ENCODE results near the gene HOXA6. TPM values are rescaled to one million over a fixed set of nuclear protein-coding genes. Genes with fewer than 3 reads are reported as not detected.

The HOXA6 gene
- polyA plus RNA-seq, 1 donor from 2014 or later = not detected

DNA sequence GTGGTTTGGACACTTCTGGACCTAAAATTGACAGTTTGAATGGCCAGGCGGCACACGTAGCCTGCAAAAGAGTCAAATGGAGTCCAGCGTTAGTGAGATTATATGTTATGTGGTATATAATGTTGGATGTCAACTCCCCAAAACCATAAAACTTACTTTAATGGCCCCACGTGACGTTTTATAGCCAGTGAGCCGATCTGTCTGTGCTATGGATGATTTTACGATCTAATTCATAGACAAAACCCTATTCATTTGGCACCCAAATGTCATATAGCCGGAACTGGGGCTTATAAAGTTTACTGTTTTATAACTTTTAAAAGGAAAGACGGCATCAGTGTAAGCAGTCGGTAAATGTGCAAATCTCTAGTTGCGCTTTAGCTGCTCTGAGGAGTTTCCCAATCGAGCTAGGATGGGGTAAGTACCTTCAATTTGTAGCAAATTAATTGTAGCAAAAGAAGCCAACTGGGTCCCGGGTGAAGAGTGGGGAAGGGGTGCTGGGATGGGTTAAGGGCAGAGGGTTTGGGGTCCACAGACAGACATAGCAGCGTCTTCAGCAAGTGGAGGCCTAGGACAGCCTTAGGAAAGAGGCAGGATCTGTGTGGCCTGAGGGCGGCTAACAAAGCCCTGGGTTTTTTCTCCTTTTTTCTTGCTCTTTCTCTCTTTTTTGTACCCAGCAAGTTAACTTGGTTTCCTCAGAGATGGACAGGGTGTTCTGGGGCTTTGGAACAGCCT lies 7.3 kb downstream of the HOXA6 start:
- Histone ChIP-seq H3K9me2 (ENCODE audit: insufficient read depth, low read length) (no peaks in the 10 kb centered on the region), H3K9ac (ENCODE audit: low read length) (no peak overlapping the region), H3K9me3 (ENCODE audit: low read length) (peaks cover 24% of the 10 kb centered on the region), H3K27me3 (ENCODE audit: insufficient read depth, low read depth, low read length) (peaks cover 100% of the 10 kb centered on the region), H3K4me3 (ENCODE audit: low read length) (no peak overlapping the region), H3F3A (ENCODE audit: insufficient read depth, low read length, poor library complexity, severe bottlenecking) (no peaks in the 10 kb centered on the region), H3K4me2 (ENCODE audit: low read length) (no peak overlapping the region), H3K36me3 (ENCODE audit: insufficient read depth, low read length) (no peaks in the 10 kb centered on the region), H4K20me1 (ENCODE audit: insufficient read depth) (no peaks in the 10 kb centered on the region), H3K79me2 (replicated peaks; ENCODE audit: insufficient read depth, low read length) (no peaks in the 10 kb centered on the region), H2AFZ (ENCODE audit: low read depth, low read length) (no peak overlapping the region), H3K27ac (ENCODE audit: low read length) (no peak overlapping the region)
- TF ChIP-seq POLR2AphosphoS5 (IDR thresholded peaks at IDR 0.05) (no peak), MXI1 (conservative IDR thresholded peaks at IDR 0.05; ENCODE audit: poor library complexity, severe bottlenecking) (no peak), SMC3 (conservative IDR thresholded peaks at IDR 0.05; ENCODE audit: poor library complexity) (no peak), RAD21 (conservative IDR thresholded peaks at IDR 0.05) (no peak), EP300 (conservative IDR thresholded peaks at IDR 0.05; ENCODE audit: poor library complexity, severe bottlenecking) (no peak), EZH2 (IDR thresholded peaks at IDR 0.05; ENCODE audit: borderline replicate concordance, insufficient read depth, low read length, poor library complexity, severe bottlenecking) (no peak), TAF1 (IDR thresholded peaks at IDR 0.05; ENCODE audit: low read depth) (no peak)
- TF ChIP-seq, protein P1, sequence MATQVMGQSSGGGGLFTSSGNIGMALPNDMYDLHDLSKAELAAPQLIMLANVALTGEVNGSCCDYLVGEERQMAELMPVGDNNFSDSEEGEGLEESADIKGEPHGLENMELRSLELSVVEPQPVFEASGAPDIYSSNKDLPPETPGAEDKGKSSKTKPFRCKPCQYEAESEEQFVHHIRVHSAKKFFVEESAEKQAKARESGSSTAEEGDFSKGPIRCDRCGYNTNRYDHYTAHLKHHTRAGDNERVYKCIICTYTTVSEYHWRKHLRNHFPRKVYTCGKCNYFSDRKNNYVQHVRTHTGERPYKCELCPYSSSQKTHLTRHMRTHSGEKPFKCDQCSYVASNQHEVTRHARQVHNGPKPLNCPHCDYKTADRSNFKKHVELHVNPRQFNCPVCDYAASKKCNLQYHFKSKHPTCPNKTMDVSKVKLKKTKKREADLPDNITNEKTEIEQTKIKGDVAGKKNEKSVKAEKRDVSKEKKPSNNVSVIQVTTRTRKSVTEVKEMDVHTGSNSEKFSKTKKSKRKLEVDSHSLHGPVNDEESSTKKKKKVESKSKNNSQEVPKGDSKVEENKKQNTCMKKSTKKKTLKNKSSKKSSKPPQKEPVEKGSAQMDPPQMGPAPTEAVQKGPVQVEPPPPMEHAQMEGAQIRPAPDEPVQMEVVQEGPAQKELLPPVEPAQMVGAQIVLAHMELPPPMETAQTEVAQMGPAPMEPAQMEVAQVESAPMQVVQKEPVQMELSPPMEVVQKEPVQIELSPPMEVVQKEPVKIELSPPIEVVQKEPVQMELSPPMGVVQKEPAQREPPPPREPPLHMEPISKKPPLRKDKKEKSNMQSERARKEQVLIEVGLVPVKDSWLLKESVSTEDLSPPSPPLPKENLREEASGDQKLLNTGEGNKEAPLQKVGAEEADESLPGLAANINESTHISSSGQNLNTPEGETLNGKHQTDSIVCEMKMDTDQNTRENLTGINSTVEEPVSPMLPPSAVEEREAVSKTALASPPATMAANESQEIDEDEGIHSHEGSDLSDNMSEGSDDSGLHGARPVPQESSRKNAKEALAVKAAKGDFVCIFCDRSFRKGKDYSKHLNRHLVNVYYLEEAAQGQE (IDR thresholded peaks at IDR 0.05; ENCODE audit: borderline replicate concordance) = no peak
- TF ChIP-seq, protein P2, sequence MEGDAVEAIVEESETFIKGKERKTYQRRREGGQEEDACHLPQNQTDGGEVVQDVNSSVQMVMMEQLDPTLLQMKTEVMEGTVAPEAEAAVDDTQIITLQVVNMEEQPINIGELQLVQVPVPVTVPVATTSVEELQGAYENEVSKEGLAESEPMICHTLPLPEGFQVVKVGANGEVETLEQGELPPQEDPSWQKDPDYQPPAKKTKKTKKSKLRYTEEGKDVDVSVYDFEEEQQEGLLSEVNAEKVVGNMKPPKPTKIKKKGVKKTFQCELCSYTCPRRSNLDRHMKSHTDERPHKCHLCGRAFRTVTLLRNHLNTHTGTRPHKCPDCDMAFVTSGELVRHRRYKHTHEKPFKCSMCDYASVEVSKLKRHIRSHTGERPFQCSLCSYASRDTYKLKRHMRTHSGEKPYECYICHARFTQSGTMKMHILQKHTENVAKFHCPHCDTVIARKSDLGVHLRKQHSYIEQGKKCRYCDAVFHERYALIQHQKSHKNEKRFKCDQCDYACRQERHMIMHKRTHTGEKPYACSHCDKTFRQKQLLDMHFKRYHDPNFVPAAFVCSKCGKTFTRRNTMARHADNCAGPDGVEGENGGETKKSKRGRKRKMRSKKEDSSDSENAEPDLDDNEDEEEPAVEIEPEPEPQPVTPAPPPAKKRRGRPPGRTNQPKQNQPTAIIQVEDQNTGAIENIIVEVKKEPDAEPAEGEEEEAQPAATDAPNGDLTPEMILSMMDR (IDR thresholded peaks at IDR 0.05; ENCODE audit: poor library complexity, severe bottlenecking) = no peak

DNA sequence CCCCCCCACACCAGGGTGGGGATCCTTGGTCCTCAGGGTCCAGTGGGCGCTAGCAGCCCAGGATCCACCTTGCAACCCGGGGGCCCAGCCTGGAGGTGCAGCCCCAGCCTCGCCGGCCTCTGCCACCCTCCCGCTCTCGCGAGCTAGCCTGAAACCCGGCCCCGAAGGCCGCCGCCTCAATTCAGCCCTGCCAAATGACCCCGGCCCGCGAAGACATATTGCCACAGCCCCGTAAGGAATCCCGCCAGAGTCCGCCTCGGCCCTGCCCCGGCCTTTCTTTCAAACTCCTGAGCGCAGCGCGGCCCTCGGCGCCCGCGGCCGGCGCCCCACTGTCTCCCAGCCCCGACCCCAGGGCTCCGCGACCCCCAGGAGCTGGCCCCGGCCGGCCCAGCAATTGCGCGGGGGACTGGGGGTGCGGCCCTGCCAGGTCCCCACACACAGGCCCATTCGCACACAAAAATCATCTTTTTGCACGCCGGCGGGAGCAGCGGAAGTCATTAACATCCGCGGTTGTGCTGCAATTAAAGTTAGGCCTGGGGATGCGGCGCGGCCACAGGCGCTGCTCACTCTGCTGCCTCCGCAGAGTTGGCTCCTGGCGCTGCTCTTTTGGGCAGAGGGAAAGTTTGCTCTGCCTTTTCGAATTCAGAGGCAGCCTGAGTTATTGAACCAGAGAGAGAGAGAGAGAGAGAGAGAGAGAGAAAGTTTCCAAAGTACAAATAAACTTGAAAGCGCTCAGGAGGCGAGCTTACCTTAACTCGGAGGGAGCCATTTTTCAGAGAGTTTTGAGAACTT lies 8.0 kb downstream of the HOXA6 start:
- no peaks in the 10 kb centered on the region for H4K20me1 ChIP-seq (ENCODE audit: insufficient read depth)
- no peak overlapping the region for H3K27ac ChIP-seq (ENCODE audit: low read length)
- no peaks in the 10 kb centered on the region for H3K36me3 ChIP-seq (ENCODE audit: insufficient read depth, low read length)
- no peaks in the 10 kb centered on the region for H3F3A ChIP-seq (ENCODE audit: insufficient read depth, low read length, poor library complexity, severe bottlenecking)
- no peak overlapping the region for H3K9ac ChIP-seq (ENCODE audit: low read length)
- H3K9me2 ChIP-seq (ENCODE audit: insufficient read depth, low read length) = no peaks in the 10 kb centered on the region
- H3K27me3 ChIP-seq (ENCODE audit: insufficient read depth, low read depth, low read length) = peaks cover 100% of the 10 kb centered on the region
- H3K79me2 ChIP-seq (replicated peaks; ENCODE audit: insufficient read depth, low read length) = no peaks in the 10 kb centered on the region
- H3K4me2 ChIP-seq (ENCODE audit: low read length) = no peak overlapping the region
- H2AFZ ChIP-seq (ENCODE audit: low read depth, low read length) = no peak overlapping the region
- TF ChIP-seq, protein P1 (IDR thresholded peaks at IDR 0.05; ENCODE audit: borderline replicate concordance) = no peak
- TF ChIP-seq RAD21 (conservative IDR thresholded peaks at IDR 0.05) (no peak), SMC3 (conservative IDR thresholded peaks at IDR 0.05; ENCODE audit: poor library complexity) (no peak)
- no peak overlapping the region for H3K4me3 ChIP-seq (ENCODE audit: low read length)
- H3K9me3 ChIP-seq (ENCODE audit: low read length) = peaks cover 16% of the 10 kb centered on the region

Measured in neural cell (in vitro differentiated cells).